Measurements from ENCODE around the gene HOXA6. TPM values are rescaled to one million over a fixed set of nuclear protein-coding genes. Genes with fewer than 3 reads are reported as not detected.

HOXA6 gene
- total and polyA plus RNA-seq, 4 donors: 0.23 TPM; not detected in 3

DNA sequence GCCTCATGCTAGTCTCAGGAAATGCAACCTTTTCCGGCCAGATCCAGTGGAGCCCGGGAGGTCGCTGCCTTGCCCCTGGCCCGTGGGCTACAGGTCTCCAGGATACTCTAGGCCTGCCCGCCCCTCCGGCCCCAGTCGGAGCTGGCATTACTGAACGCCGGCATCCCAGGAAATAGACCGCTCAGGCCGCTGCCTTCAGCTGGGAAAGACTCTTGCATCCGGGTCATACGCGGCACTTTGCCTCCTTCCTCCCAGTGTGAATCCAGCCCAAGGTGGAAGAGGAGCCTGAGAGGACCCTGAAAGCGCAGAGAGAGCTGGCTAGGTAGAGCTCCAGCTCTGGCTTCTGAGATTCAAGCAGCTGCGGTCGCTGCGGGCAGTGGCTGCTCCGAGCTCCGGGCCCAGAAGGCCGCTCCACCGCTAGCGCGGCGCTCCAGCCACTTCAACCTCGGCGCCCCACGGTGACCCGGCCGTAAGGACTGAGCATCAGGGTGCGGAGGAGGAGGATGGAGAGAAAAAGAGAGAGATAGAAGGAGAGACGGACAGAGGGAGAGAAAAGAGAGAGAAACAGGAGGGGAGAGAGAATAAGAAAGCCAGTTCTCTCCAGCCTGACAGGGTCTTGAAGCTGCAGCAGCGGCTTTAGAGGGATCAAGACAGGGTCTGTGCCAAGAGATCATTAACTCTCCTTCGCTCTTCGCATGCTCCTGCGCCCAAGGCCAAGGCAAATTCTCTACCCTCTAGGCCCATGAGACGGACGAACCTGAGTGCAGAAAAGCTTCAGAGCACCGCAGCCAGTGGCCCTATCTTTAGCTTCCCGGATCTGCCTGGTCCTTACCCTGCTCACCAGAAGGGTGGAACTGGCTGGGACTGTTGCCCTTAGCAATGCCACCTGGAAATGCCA lies 28.3 kb upstream of the HOXA6 start:
- H3K9ac ChIP-seq (ENCODE audit: low read depth in 1 of 2, low read length in 2 of 2): no peak overlapping the region
- peaks cover 0 to 2% (median 0%) of the 10 kb centered on the region in 4 donors for H3K9me3 ChIP-seq (ENCODE audit: control insufficient read depth in 4 of 4, low read length in 3 of 4)
- H3K27ac ChIP-seq (ENCODE audit: low read depth in 1 of 2, low read length in 2 of 2): no peak overlapping the region
- peaks cover 17 to 68% (median 26%) of the 10 kb centered on the region in 4 donors for H3K27me3 ChIP-seq (ENCODE audit: control insufficient read depth in 4 of 4, insufficient read depth in 4 of 4, low read length in 3 of 4)
- no peak for DNase-seq (ENCODE audit: low spot score)
- no peaks in the 10 kb centered on the region for H3K36me3 ChIP-seq (ENCODE audit: control insufficient read depth in 4 of 4, insufficient read depth in 3 of 4, low read depth in 1 of 4, low read length in 3 of 4)
- H3K4me1 ChIP-seq (ENCODE audit: control insufficient read depth in 4 of 4, insufficient read depth in 4 of 4, low read length in 3 of 4): peaks cover 9 to 19% (median 19%) of the 10 kb centered on the region in 4 donors
- no peak overlapping the region for H3K4me3 ChIP-seq (ENCODE audit: low read depth in 1 of 3, low read length in 3 of 3)
- TF ChIP-seq, protein P1, sequence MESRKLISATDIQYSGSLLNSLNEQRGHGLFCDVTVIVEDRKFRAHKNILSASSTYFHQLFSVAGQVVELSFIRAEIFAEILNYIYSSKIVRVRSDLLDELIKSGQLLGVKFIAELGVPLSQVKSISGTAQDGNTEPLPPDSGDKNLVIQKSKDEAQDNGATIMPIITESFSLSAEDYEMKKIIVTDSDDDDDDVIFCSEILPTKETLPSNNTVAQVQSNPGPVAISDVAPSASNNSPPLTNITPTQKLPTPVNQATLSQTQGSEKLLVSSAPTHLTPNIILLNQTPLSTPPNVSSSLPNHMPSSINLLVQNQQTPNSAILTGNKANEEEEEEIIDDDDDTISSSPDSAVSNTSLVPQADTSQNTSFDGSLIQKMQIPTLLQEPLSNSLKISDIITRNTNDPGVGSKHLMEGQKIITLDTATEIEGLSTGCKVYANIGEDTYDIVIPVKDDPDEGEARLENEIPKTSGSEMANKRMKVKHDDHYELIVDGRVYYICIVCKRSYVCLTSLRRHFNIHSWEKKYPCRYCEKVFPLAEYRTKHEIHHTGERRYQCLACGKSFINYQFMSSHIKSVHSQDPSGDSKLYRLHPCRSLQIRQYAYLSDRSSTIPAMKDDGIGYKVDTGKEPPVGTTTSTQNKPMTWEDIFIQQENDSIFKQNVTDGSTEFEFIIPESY (IDR thresholded peaks at IDR 0.05): no peak
- TF ChIP-seq TAF1 (conservative IDR thresholded peaks at IDR 0.05) (no peak), HNF4A (conservative IDR thresholded peaks at IDR 0.05) (no peak), GABPA (IDR thresholded peaks at IDR 0.05 in 1 of 2, conservative IDR thresholded peaks at IDR 0.05 in 1 of 2) (no peak), HNF4G (IDR thresholded peaks at IDR 0.05) (no peak), JUND (IDR thresholded peaks at IDR 0.05) (no peak), SP1 (IDR thresholded peaks at IDR 0.05) (no peak), NR2F2 (IDR thresholded peaks at IDR 0.05) (no peak), EGR1 (IDR thresholded peaks at IDR 0.05; ENCODE audit: low read depth in 2 of 2) (no peak), FOXA1 (IDR thresholded peaks at IDR 0.05) (no peak), RXRA (IDR thresholded peaks at IDR 0.05) (no peak), RAD21 (IDR thresholded peaks at IDR 0.05) (no peak), YY1 (IDR thresholded peaks at IDR 0.05) (no peak)
- TF ChIP-seq, protein P2, sequence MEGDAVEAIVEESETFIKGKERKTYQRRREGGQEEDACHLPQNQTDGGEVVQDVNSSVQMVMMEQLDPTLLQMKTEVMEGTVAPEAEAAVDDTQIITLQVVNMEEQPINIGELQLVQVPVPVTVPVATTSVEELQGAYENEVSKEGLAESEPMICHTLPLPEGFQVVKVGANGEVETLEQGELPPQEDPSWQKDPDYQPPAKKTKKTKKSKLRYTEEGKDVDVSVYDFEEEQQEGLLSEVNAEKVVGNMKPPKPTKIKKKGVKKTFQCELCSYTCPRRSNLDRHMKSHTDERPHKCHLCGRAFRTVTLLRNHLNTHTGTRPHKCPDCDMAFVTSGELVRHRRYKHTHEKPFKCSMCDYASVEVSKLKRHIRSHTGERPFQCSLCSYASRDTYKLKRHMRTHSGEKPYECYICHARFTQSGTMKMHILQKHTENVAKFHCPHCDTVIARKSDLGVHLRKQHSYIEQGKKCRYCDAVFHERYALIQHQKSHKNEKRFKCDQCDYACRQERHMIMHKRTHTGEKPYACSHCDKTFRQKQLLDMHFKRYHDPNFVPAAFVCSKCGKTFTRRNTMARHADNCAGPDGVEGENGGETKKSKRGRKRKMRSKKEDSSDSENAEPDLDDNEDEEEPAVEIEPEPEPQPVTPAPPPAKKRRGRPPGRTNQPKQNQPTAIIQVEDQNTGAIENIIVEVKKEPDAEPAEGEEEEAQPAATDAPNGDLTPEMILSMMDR (IDR thresholded peaks at IDR 0.05; ENCODE audit: low read depth, low read length, missing input control): no peak
- TF ChIP-seq, protein P3, sequence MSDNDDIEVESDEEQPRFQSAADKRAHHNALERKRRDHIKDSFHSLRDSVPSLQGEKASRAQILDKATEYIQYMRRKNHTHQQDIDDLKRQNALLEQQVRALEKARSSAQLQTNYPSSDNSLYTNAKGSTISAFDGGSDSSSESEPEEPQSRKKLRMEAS (IDR thresholded peaks at IDR 0.05): no peak
- 27% methylated on average over 40 of the region's 40 CpGs for WGBS

- Histone ChIP-seq H3K9me3 (ENCODE audit: control insufficient read depth in 4 of 4, low read length in 3 of 4) (peaks cover 0 to 2% (median 0%) of the 10 kb centered on the region in 4 donors), H3K36me3 (ENCODE audit: control insufficient read depth in 4 of 4, insufficient read depth in 3 of 4, low read depth in 1 of 4, low read length in 3 of 4) (no peaks in the 10 kb centered on the region), H3K27ac (ENCODE audit: low read depth in 1 of 2, low read length in 2 of 2) (no peak overlapping the region), H3K9ac (ENCODE audit: low read depth in 1 of 2, low read length in 2 of 2) (no peak overlapping the region), H3K4me3 (ENCODE audit: low read depth in 1 of 3, low read length in 3 of 3) (no peak overlapping the region), H3K4me1 (ENCODE audit: control insufficient read depth in 4 of 4, insufficient read depth in 4 of 4, low read length in 3 of 4) (peaks cover 9 to 19% (median 19%) of the 10 kb centered on the region in 4 donors), H3K27me3 (ENCODE audit: control insufficient read depth in 4 of 4, insufficient read depth in 4 of 4, low read length in 3 of 4) (peaks cover 17 to 67% (median 27%) of the 10 kb centered on the region in 4 donors)
- 30% methylated on average over 12 of the region's 12 CpGs for WGBS
- DNase-seq (ENCODE audit: low spot score): no peak
- TF ChIP-seq SP1 (IDR thresholded peaks at IDR 0.05) (no peak), HNF4G (IDR thresholded peaks at IDR 0.05) (no peak), YY1 (IDR thresholded peaks at IDR 0.05) (no peak), ATF3 (IDR thresholded peaks at IDR 0.05) (no peak), FOXA1 (IDR thresholded peaks at IDR 0.05) (no peak), EGR1 (IDR thresholded peaks at IDR 0.05; ENCODE audit: low read depth in 2 of 2) (no peak), HNF4A (conservative IDR thresholded peaks at IDR 0.05) (no peak), TAF1 (conservative IDR thresholded peaks at IDR 0.05) (no peak), NR2F2 (IDR thresholded peaks at IDR 0.05) (no peak), GABPA (IDR thresholded peaks at IDR 0.05 in 1 of 2, conservative IDR thresholded peaks at IDR 0.05 in 1 of 2) (no peak), JUND (IDR thresholded peaks at IDR 0.05) (no peak), RAD21 (IDR thresholded peaks at IDR 0.05) (no peak)
- TF ChIP-seq, protein P1 (IDR thresholded peaks at IDR 0.05): no peak
These were observed 27.5 kb upstream of the HOXA6 start for GRCh38 chr7:27174874-27175625.
